ENCODE results near the gene LRRC30. TPM values are rescaled to one million over a fixed set of nuclear protein-coding genes. Genes with fewer than 3 reads are reported as not detected.

LRRC30 gene
- polyA plus RNA-seq, 4 donors = not detected

GRCh38 chr18:7233134-7233810, 2.4 kb downstream of the LRRC30 start:
- H3K36me3 ChIP-seq (ENCODE audit: control insufficient read depth in 3 of 3, insufficient read depth in 2 of 3, low read depth in 1 of 3, low read length in 3 of 3) = no peaks in the 10 kb centered on the region
- no peak overlapping the region for H3K4me3 ChIP-seq (ENCODE audit: low read depth in 1 of 3, low read length in 3 of 3)
- no peak overlapping the region for H3K27ac ChIP-seq (ENCODE audit: low read depth in 1 of 3, low read length in 2 of 3)
- FAIRE-seq (no peak), DNase-seq (no peak)
- peaks cover 0 to 4% (median 0%) of the 10 kb centered on the region in 3 donors for H3K27me3 ChIP-seq (ENCODE audit: control insufficient read depth in 3 of 3, insufficient read depth in 3 of 3, low read length in 3 of 3)
- H3K4me1 ChIP-seq (ENCODE audit: control insufficient read depth in 3 of 3, insufficient read depth in 2 of 3, low read depth in 1 of 3, low read length in 2 of 3) = no peaks in the 10 kb centered on the region
- WGBS, 3 donors = 70 to 74% (median 72%) methylated on average over 8 of the region's 8 CpGs
- H3K9me3 ChIP-seq (ENCODE audit: control insufficient read depth in 2 of 2, insufficient read depth in 1 of 2, low read depth in 1 of 2, low read length in 1 of 2) = no peaks in the 10 kb centered on the region

GRCh38 chr18:7234091-7234490, 3.2 kb downstream of the LRRC30 start:
- no peaks in the 10 kb centered on the region for H3K9me3 ChIP-seq (ENCODE audit: control insufficient read depth in 2 of 2, insufficient read depth in 1 of 2, low read depth in 1 of 2, low read length in 1 of 2)
- H3K36me3 ChIP-seq (ENCODE audit: control insufficient read depth in 3 of 3, insufficient read depth in 2 of 3, low read depth in 1 of 3, low read length in 3 of 3) = no peaks in the 10 kb centered on the region
- no peak overlapping the region for H3K4me3 ChIP-seq (ENCODE audit: low read depth in 1 of 3, low read length in 3 of 3)
- no peak for DNase-seq
- 76 to 91% (median 85%) methylated on average over 6 of the region's 6 CpGs for WGBS, 3 donors
- H3K27me3 ChIP-seq (ENCODE audit: control insufficient read depth in 3 of 3, insufficient read depth in 3 of 3, low read length in 3 of 3) = peaks cover 0 to 4% (median 0%) of the 10 kb centered on the region in 3 donors
- H3K4me1 ChIP-seq (ENCODE audit: control insufficient read depth in 3 of 3, insufficient read depth in 2 of 3, low read depth in 1 of 3, low read length in 2 of 3) = no peaks in the 10 kb centered on the region
- no peak for FAIRE-seq
- H3K27ac ChIP-seq (ENCODE audit: low read depth in 1 of 3, low read length in 2 of 3) = no peak overlapping the region

DNA sequence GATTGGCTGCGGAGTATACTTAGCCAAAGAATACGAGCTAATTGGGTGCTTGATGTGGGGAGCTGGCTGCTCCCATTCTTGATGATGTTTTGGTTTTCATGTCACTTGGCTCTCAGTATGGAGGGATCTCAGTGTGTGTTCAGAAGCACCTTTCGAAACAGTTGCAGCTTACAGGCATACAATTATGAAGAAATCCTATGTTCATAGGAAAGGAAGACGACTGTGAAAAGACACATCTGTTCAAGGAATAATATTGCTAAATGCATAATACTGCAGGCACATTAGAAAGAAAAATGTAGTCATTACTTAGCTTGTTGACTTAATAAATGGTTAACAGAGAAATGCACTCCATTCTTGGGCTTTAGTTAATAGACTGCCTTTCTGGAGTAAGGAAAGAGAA, 4.1 kb downstream of the LRRC30 start:
- Histone ChIP-seq H3K4me1 (ENCODE audit: control insufficient read depth in 3 of 3, insufficient read depth in 2 of 3, low read depth in 1 of 3, low read length in 2 of 3) (no peaks in the 10 kb centered on the region), H3K27me3 (ENCODE audit: control insufficient read depth in 3 of 3, insufficient read depth in 3 of 3, low read length in 3 of 3) (peaks cover 0 to 4% (median 0%) of the 10 kb centered on the region in 3 donors), H3K4me3 (ENCODE audit: low read depth in 1 of 3, low read length in 3 of 3) (no peak overlapping the region), H3K27ac (ENCODE audit: low read depth in 1 of 3, low read length in 2 of 3) (no peak overlapping the region), H3K36me3 (ENCODE audit: control insufficient read depth in 3 of 3, insufficient read depth in 2 of 3, low read depth in 1 of 3, low read length in 3 of 3) (no peaks in the 10 kb centered on the region), H3K9me3 (ENCODE audit: control insufficient read depth in 2 of 2, insufficient read depth in 1 of 2, low read depth in 1 of 2, low read length in 1 of 2) (no peaks in the 10 kb centered on the region)
- no peak for DNase-seq
- FAIRE-seq = no peak
- WGBS, 3 donors = 77 to 86% (median 81%) methylated on average over 4 of the region's 4 CpGs

GRCh38 chr18:7236072-7236471, 5.2 kb downstream of the LRRC30 start:
- DNase-seq = no peak
- H3K4me3 ChIP-seq (ENCODE audit: low read depth in 1 of 3, low read length in 3 of 3) = no peak overlapping the region
- H3K9me3 ChIP-seq (ENCODE audit: control insufficient read depth in 2 of 2, insufficient read depth in 1 of 2, low read depth in 1 of 2, low read length in 1 of 2) = peaks cover 0 to 2% of the 10 kb centered on the region in 2 donors
- WGBS, 3 donors = 68 to 83% (median 80%) methylated on average over 2 of the region's 2 CpGs
- H3K36me3 ChIP-seq (ENCODE audit: control insufficient read depth in 3 of 3, insufficient read depth in 2 of 3, low read depth in 1 of 3, low read length in 3 of 3) = no peaks in the 10 kb centered on the region
- no peaks in the 10 kb centered on the region for H3K4me1 ChIP-seq (ENCODE audit: control insufficient read depth in 3 of 3, insufficient read depth in 2 of 3, low read depth in 1 of 3, low read length in 2 of 3)
- FAIRE-seq = no peak
- H3K27ac ChIP-seq (ENCODE audit: low read depth in 1 of 3, low read length in 2 of 3) = no peak overlapping the region
- peaks cover 0 to 4% (median 0%) of the 10 kb centered on the region in 3 donors for H3K27me3 ChIP-seq (ENCODE audit: control insufficient read depth in 3 of 3, insufficient read depth in 3 of 3, low read length in 3 of 3)

- 82 to 87% (median 83%) methylated on average over 8 of the region's 8 CpGs for WGBS, 3 donors
- no peak for FAIRE-seq
- H3K4me1 ChIP-seq (ENCODE audit: control insufficient read depth in 3 of 3, insufficient read depth in 2 of 3, low read depth in 1 of 3, low read length in 2 of 3) = no peaks in the 10 kb centered on the region
Observed at GRCh38 chr18:7236933-7237332, 6.0 kb downstream of the LRRC30 start.

GRCh38 chr18:7237673-7238272, 6.9 kb downstream of the LRRC30 start:
- WGBS, 3 donors = 28 to 65% (median 47%) methylated on average over 6 of the region's 6 CpGs
- Histone ChIP-seq H3K4me1 (ENCODE audit: control insufficient read depth in 3 of 3, insufficient read depth in 2 of 3, low read depth in 1 of 3, low read length in 2 of 3) (no peaks in the 10 kb centered on the region), H3K27me3 (ENCODE audit: control insufficient read depth in 3 of 3, insufficient read depth in 3 of 3, low read length in 3 of 3) (peaks cover 0 to 2% (median 0%) of the 10 kb centered on the region in 3 donors), H3K4me3 (ENCODE audit: low read depth in 1 of 3, low read length in 3 of 3) (no peak overlapping the region), H3K27ac (ENCODE audit: low read depth in 1 of 3, low read length in 2 of 3) (no peak overlapping the region), H3K9me3 (ENCODE audit: control insufficient read depth in 2 of 2, insufficient read depth in 1 of 2, low read depth in 1 of 2, low read length in 1 of 2) (peaks cover 0 to 2% of the 10 kb centered on the region in 2 donors), H3K36me3 (ENCODE audit: control insufficient read depth in 3 of 3, insufficient read depth in 2 of 3, low read depth in 1 of 3, low read length in 3 of 3) (no peaks in the 10 kb centered on the region)
- DNase-seq (no peak), FAIRE-seq (no peak)

More at GRCh38 chr18:7236933-7237332, 6.0 kb downstream of the LRRC30 start:
- H3K4me3 ChIP-seq (ENCODE audit: low read depth in 1 of 3, low read length in 3 of 3) = no peak overlapping the region
- H3K27ac ChIP-seq (ENCODE audit: low read depth in 1 of 3, low read length in 2 of 3) = no peak overlapping the region
- H3K27me3 ChIP-seq (ENCODE audit: control insufficient read depth in 3 of 3, insufficient read depth in 3 of 3, low read length in 3 of 3) = peaks cover 0 to 2% (median 0%) of the 10 kb centered on the region in 3 donors
- no peaks in the 10 kb centered on the region for H3K36me3 ChIP-seq (ENCODE audit: control insufficient read depth in 3 of 3, insufficient read depth in 2 of 3, low read depth in 1 of 3, low read length in 3 of 3)
- no peak for DNase-seq
- H3K9me3 ChIP-seq (ENCODE audit: control insufficient read depth in 2 of 2, insufficient read depth in 1 of 2, low read depth in 1 of 2, low read length in 1 of 2) = peaks cover 0 to 2% of the 10 kb centered on the region in 2 donors

DNA sequence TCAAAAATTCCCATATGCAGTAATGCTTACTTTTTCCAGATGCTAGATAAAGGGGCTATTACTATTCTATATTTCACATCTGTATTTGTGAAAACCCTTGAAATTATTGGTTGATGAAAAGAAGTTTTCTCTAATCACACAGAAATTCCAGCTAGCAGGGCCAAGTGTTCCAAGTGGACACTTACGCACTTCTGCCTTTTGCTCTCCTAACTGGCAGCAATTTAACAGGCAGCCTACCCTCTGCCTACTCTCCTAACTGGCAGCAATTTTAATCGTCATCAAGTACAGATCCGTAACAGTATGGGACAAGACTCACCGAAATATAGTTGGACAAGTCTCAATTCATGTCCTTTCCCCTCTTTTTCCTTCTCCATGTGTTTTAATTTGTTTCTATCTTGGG, 12.0 kb downstream of the LRRC30 start:
- Histone ChIP-seq H3K4me3 (ENCODE audit: low read depth in 1 of 3, low read length in 3 of 3) (no peak overlapping the region), H3K27me3 (ENCODE audit: control insufficient read depth in 3 of 3, insufficient read depth in 3 of 3, low read length in 3 of 3) (no peaks in the 10 kb centered on the region), H3K27ac (ENCODE audit: low read depth in 1 of 3, low read length in 2 of 3) (no peak overlapping the region), H3K4me1 (ENCODE audit: control insufficient read depth in 3 of 3, insufficient read depth in 2 of 3, low read depth in 1 of 3, low read length in 2 of 3) (no peaks in the 10 kb centered on the region), H3K9me3 (ENCODE audit: control insufficient read depth in 2 of 2, insufficient read depth in 1 of 2, low read depth in 1 of 2, low read length in 1 of 2) (peaks cover 0 to 2% of the 10 kb centered on the region in 2 donors), H3K36me3 (ENCODE audit: control insufficient read depth in 3 of 3, insufficient read depth in 2 of 3, low read depth in 1 of 3, low read length in 3 of 3) (no peaks in the 10 kb centered on the region)
- WGBS, 3 donors = 89 to 96% (median 95%) methylated on average over 4 of the region's 4 CpGs
- FAIRE-seq (no peak), DNase-seq (no peak)

DNA sequence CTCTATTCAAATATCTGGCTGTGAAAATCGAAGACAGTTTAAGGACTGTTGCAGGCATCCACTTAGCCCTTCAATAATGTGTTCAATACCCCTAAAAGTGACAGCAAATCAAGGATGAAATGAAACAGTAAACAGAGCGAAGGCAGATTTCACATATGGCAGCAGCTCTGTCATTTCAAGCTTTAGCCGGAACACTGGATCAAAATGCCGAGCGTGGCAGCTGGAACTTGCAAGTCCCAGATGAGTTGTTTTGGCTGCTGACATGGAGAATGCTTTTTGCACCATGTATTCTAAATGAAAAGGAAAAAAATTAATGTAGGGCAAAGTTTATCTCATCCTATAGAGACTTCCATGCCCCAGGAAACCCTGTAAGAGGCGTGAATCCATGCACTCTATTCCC, 18.0 kb downstream of the LRRC30 start:
- Histone ChIP-seq H3K27me3 (ENCODE audit: control insufficient read depth in 3 of 3, insufficient read depth in 3 of 3, low read length in 3 of 3) (peaks cover 0 to 2% (median 0%) of the 10 kb centered on the region in 3 donors), H3K9me3 (ENCODE audit: control insufficient read depth in 2 of 2, insufficient read depth in 1 of 2, low read depth in 1 of 2, low read length in 1 of 2) (no peaks in the 10 kb centered on the region), H3K4me1 (ENCODE audit: control insufficient read depth in 3 of 3, insufficient read depth in 2 of 3, low read depth in 1 of 3, low read length in 2 of 3) (no peaks in the 10 kb centered on the region), H3K36me3 (ENCODE audit: control insufficient read depth in 3 of 3, insufficient read depth in 2 of 3, low read depth in 1 of 3, low read length in 3 of 3) (no peaks in the 10 kb centered on the region), H3K4me3 (ENCODE audit: low read depth in 1 of 3, low read length in 3 of 3) (no peak overlapping the region), H3K27ac (ENCODE audit: low read depth in 1 of 3, low read length in 2 of 3) (no peak overlapping the region)
- DNase-seq (no peak), FAIRE-seq (no peak)
- 69 to 80% (median 77%) methylated on average over 6 of the region's 6 CpGs for WGBS, 3 donors

Measured in small intestine (tissue), 7 donors.